ENCODE results near the gene C3orf80.

DNA sequence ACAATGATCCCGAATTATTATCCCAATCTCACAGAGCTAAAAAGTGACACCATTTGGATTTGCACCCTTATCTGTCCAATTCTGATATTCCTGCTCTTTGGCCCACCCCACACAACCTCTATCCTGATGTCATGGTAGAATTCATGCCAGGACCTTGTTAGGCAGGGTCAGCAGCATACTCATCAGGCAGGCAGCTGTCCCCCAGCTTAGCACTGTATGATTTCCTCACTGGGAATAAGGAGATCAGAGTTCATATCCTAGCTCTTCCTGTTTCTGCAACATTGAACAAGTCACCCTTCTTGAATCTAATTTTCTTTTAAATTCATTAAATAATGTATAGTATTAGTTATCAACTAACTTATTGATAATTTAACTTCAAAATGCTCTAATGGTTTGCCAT, 12.0 kb upstream of the C3orf80 start:
- TF ChIP-seq CTCF (conservative IDR thresholded peaks at IDR 0.05; ENCODE audit: low read depth, low read length) (no peak), EZH2phosphoT487 (IDR thresholded peaks at IDR 0.05; ENCODE audit: borderline replicate concordance, low read length) (no peak), EZH2 (IDR thresholded peaks at IDR 0.05; ENCODE audit: low read length, unreplicated experiment) (no peak)
